Naive thymus-derived CD8-positive, alpha-beta T cell (primary cell): ENCODE results near the gene ACSS1. TPM values are rescaled to one million over a fixed set of nuclear protein-coding genes. Genes with fewer than 3 reads are reported as not detected.

Experiments
- ATAC-seq, 2 donors: fragments of 150-1000 bp; cut with Tn5 transposase in 1 of 2; sonication (Bioruptor Pico), chemical (Tn5 transposase) in 1 of 2; 1 replicate in 1 of 2; 2 replicates in 1 of 2; pipeline ENCODE4 v1.10.0; 2021; ENCODE audit warnings: mild to moderate bottlenecking in 2 of 2, moderate library complexity in 2 of 2
- POLR2A ChIA-PET: fragments of 350-600 bp; sonication (Branson Sonifier 250); formaldehyde crosslinking; loops from one replicate; lab custom pipeline; 2021; ENCODE audit warnings: antibody characterized with exemption; lab: Charles Lee
- DNase-seq, 10 donors: peaks; one replicate each; pipeline versions ENCODE4 v3.0.0 to v3.0.0-alpha.2; 2020 to 2022
- H3K27ac Mint-ChIP-seq, 10 donors: one replicate each; pipeline ENCODE4 v1.8.0; 2020 to 2022; ENCODE audit warnings: mild to moderate bottlenecking in 10 of 10, mixed read lengths in 10 of 10, moderate library complexity in 4 of 10, inconsistent platforms in 1 of 10
- H3K27me3 Mint-ChIP-seq, 5 donors: one replicate each; pipeline ENCODE4 v1.8.0; 2021 to 2022; ENCODE audit warnings: mixed read lengths in 5 of 5
- H3K36me3 Mint-ChIP-seq, 3 donors: one replicate each; pipeline ENCODE4 v1.8.0; 2020 to 2022; ENCODE audit warnings: mixed read lengths in 3 of 3, mild to moderate bottlenecking in 2 of 3, inconsistent platforms in 1 of 3
- H3K4me1 Mint-ChIP-seq, 4 donors: one replicate each; pipeline ENCODE4 v1.8.0; 2021 to 2022; ENCODE audit warnings: mixed read lengths in 4 of 4
- H3K4me3 Mint-ChIP-seq, 10 donors: one replicate each; pipeline ENCODE4 v1.8.0; 2020 to 2022; ENCODE audit warnings: mild to moderate bottlenecking in 10 of 10, mixed read lengths in 10 of 10, moderate library complexity in 6 of 10, inconsistent platforms in 1 of 10
- H3K9me3 Mint-ChIP-seq, 9 donors: one replicate each; pipeline ENCODE4 v1.8.0; 2020 to 2022; ENCODE audit warnings: mixed read lengths in 9 of 9, mild to moderate bottlenecking in 3 of 9, inconsistent platforms in 1 of 9, moderate library complexity in 1 of 9
- polyA plus RNA-seq, 3 donors: library from polyadenylated mRNA; unstranded; fragments of 300-500 nt; fragmentation: Illumina TruSeq; gene quantifications; one replicate each; pipeline ENCODE4 v1.2.3, GENCODE V29; 2021
- total RNA-seq, 8 experiments: library from RNA in 2 of 8; stranded (reverse) in 2 of 8; gene quantifications; one replicate each; pipeline ENCODE4 v1.2.3 and lab custom pipeline; 2021 to 2026

The ACSS1 gene
- total and polyA plus RNA-seq, 5 experiments from 2014 or later = 45.2 to 57.8 (median 48.2) TPM

DNA sequence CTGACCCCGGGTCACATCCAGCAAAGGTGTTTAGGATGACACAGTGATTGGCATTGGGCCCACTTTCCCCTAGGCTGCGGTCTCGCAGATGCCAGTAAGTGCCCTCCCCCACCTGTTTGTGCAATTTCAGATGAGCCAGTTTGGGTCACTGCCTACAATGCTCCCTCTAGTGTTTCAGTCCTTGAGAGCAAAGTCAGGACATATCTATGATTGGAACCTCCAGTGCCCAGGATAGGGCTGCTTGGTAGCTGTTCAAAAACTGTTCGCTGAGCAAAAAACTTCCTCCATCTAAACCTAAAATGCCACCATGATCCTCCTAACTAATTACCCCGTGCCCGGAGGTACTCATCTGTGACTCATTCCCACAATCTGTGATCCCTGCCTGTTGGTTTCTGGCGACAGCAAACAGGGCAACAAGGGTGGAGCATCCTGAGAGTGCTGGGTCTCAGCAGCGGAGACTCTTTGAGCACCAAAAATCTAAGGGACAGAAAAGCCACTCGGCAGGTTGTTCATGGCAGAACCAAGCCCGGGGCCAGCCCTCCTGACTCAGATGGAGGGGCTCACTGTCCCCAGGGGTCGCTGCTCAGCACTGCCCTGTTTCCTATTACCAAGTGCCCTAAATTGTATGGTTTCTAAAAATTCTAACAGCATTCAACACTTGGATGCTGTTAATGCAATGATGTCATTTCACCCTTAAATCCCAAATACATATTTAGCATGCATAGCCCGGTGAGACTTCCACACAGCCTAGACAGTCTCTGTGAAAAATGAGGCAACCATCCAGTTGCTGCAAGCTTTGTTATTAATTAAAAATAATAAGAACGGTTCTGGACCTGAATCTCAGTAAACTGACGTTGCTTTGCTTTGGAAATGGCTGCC lies 19.0 kb upstream of the ACSS1 start:
- Mint-ChIP-seq H3K9me3 (peaks cover 0 to 4% (median 0%) of the 10 kb centered on the region in 9 donors), H3K27me3 (peaks cover 41 to 73% (median 71%) of the 10 kb centered on the region in 5 donors), H3K27ac (peak overlapping the region in 1 of 10 donors; percentile 7), H3K4me1 (peaks cover 5 to 15% (median 12%) of the 10 kb centered on the region in 4 donors), H3K4me3 (no peak overlapping the region), H3K36me3 (peaks cover 0 to 5% (median 0%) of the 10 kb centered on the region in 3 donors)
- POLR2A ChIA-PET = no interaction called here
- DNase-seq (no peak), ATAC-seq (peak in 1 of 2 donors; percentile 55)

DNA sequence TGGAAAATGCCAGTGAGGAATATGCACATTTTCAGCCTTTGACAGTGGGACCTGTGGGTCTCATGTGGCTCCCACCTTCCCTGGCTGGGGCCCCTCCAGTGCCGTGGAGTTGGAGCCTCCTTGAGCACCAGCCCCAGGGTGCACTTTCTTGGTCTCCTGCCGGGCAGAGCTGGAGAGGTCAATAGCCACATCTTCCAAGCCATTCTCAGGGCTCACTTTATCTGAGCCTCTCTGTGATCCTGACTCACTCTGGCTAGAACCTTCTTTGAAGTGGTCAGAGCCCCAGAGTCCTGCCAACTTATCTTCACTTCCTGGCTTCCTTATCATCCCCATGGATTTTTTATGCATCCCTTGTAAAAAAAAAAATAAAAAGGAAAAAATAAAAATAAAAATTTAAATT lies 18.3 kb upstream of the ACSS1 start:
- Mint-ChIP-seq H3K27me3 (peaks cover 48 to 79% (median 74%) of the 10 kb centered on the region in 5 donors), H3K27ac (no peak overlapping the region), H3K36me3 (peaks cover 0 to 5% (median 0%) of the 10 kb centered on the region in 3 donors), H3K4me1 (peaks cover 5 to 13% (median 12%) of the 10 kb centered on the region in 4 donors), H3K4me3 (no peak overlapping the region), H3K9me3 (peaks cover 0 to 4% (median 0%) of the 10 kb centered on the region in 9 donors)
- POLR2A ChIA-PET = no interaction called here
- DNase-seq (no peak), ATAC-seq (no peak)

DNA sequence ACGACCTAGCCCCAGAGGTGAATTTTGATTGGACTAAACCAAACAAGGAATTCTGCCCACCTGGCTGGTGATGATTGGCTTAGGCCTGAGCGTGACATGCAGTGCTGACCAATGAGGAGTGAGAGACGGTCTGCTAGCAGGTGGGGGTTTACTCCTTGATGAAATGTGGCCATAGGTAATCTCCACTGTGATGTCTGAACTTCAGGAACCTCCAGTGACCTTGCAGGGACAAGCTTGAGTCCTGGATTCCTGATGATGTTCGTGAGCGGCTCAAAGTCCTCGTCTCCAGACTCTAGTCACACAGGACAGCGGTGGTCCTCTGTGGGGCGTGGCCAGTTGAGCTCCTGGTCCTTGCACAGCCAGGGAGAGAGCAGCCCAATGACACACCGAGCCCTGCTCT lies 15.6 kb upstream of the ACSS1 start:
- Mint-ChIP-seq H3K36me3 (peaks cover 0 to 2% (median 0%) of the 10 kb centered on the region in 3 donors), H3K4me1 (peaks cover 2 to 7% (median 6%) of the 10 kb centered on the region in 4 donors), H3K9me3 (no peaks in the 10 kb centered on the region), H3K27ac (no peak overlapping the region), H3K4me3 (no peak overlapping the region), H3K27me3 (peaks cover 41 to 72% (median 62%) of the 10 kb centered on the region in 5 donors)
- POLR2A ChIA-PET = no interaction called here
- DNase-seq (no peak), ATAC-seq (no peak)

DNA sequence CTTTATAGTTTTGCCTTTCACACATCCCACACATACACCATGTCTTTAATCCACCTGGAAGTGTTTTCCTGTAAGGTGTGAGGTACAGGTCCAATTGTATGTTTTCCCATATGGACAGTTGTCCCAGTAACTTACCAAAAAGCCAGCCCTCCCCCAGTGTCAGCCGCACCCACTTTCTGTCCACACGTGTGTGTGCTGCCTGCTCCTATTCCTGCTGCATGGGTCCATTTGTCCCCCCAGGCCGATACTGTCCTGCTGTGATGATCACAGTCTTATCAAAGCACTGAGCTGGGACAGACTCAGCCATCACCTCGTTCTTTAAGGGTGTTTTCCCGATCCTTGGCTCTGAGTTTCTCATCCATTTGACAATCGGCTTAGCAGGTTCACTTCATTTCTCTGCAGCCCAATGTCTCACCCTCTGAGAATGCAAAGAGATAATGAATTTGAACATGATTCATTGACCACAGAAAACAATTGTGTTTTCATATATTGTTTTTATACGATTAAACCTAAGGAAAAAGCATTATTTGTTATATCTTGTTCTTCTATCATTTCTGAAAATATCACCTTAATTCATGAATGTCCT lies 14.4 kb upstream of the ACSS1 start:
- peaks cover 0 to 4% (median 0%) of the 10 kb centered on the region in 3 donors for H3K36me3 Mint-ChIP-seq
- H3K4me1 Mint-ChIP-seq = peaks cover 0 to 7% (median 6%) of the 10 kb centered on the region in 4 donors
- H3K27me3 Mint-ChIP-seq = peaks cover 38 to 64% (median 52%) of the 10 kb centered on the region in 5 donors
- POLR2A ChIA-PET = interaction anchor here (1.1 kb wide), 1 partner anchor 80 kb away, joined by 3 read pairs; the partner anchor contains the start of gene APMAP
- ATAC-seq = no peak
- no peaks in the 10 kb centered on the region for H3K9me3 Mint-ChIP-seq
- H3K27ac Mint-ChIP-seq = no peak overlapping the region
- DNase-seq = no peak
- H3K4me3 Mint-ChIP-seq = no peak overlapping the region

DNA sequence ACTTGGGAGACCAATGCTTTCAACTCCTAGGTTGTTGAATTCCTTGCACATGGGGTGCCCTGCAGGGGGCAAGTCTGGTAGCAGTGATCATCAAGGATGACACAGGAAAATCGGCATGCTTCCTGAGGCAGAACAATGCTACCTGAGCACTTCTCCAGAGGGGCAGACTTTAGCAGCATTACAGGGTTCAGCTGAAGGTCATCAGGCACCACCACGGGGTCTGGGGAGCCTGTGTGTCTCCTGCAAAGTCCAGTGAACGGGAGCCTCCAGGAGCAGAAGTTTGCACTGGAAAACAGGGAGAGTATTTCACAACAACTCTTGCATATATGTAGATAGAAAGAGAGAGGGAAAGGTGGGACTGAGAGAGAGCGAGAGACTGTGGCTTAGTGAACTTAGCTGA lies 13.8 kb upstream of the ACSS1 start:
- peaks cover 0 to 4% (median 0%) of the 10 kb centered on the region in 3 donors for H3K36me3 Mint-ChIP-seq
- H3K27me3 Mint-ChIP-seq = peaks cover 33 to 58% (median 47%) of the 10 kb centered on the region in 5 donors
- no peaks in the 10 kb centered on the region for H3K9me3 Mint-ChIP-seq
- no peak overlapping the region for H3K4me3 Mint-ChIP-seq
- POLR2A ChIA-PET = interaction anchor here (1.1 kb wide), 1 partner anchor 80 kb away, joined by 3 read pairs; the partner anchor contains the start of gene APMAP
- ATAC-seq (no peak), DNase-seq (no peak)
- no peak overlapping the region for H3K27ac Mint-ChIP-seq
- peaks cover 0 to 3% (median 2%) of the 10 kb centered on the region in 4 donors for H3K4me1 Mint-ChIP-seq

DNA sequence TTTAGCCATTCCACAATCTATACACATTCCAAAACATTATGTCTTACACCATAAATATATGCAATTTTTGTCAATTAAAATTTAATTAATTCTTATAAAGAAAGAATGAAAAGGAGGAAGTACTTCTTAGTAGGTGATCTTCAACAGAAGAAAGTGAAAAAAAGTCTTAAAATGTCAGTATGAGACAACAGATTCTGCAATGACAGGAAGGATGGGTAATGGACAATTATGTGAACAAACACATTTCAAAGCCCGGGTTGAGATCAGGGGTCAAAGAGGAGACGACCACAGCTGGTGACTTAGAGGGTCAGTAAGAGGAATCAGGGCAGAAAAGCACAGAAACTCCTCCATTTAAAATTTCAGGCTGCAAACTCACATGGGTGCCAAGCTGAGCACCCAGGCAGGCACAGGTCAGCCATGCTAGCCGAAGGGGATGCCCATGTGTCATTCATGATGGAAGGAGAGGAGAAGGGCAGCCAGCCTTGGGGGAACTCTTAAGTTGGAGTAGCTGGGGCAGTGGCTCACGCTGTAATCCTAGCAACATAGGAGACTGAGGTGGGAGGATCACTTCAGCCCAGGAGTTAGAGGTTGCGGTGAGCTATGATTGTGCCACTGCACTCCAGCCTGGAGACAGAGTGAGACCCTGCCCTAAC lies 13.0 kb upstream of the ACSS1 start:
- H3K27ac Mint-ChIP-seq = no peak overlapping the region
- POLR2A ChIA-PET = interaction anchor here (1.1 kb wide), 1 partner anchor 79 kb away, joined by 3 read pairs; the partner anchor contains the start of gene APMAP
- no peak for DNase-seq
- H3K9me3 Mint-ChIP-seq = no peaks in the 10 kb centered on the region
- H3K4me3 Mint-ChIP-seq = no peak overlapping the region
- ATAC-seq = no peak
- H3K4me1 Mint-ChIP-seq = peaks cover 0 to 4% (median 2%) of the 10 kb centered on the region in 4 donors
- H3K27me3 Mint-ChIP-seq = peaks cover 32 to 56% (median 43%) of the 10 kb centered on the region in 5 donors
- peaks cover 0 to 4% (median 0%) of the 10 kb centered on the region in 3 donors for H3K36me3 Mint-ChIP-seq

DNA sequence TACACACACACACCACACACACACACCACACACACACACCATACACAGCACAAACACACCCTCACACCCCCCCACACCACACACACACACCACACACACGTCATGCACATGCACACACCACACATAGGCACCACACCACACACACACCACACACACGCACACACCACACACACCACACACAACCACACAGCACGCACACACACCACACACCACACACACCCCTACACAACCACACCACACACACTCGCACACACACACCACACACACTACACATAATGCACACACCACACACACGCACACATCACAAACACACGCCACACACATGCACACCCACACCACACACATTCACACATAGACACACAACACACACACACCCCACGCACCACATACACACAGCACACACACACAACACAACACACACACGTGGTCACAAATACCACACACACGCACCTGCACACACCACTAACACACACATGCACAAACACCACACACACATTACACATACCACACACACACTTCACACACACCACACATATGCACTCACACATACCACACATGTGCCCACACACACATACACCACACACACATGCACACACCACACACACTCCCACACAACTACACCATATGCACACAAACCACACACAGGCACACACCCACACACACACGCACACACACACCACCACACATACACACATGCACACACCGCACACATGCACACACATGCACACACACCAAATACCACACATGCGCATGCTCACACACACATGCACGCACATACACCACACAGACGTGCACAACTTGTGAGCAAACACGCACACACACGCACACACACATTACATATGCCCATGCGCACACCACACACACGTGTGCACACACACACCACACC lies 9.4 kb upstream of the ACSS1 start:
- peaks cover 2 to 14% (median 7%) of the 10 kb centered on the region in 4 donors for H3K4me1 Mint-ChIP-seq
- H3K27me3 Mint-ChIP-seq = peaks cover 19 to 39% (median 23%) of the 10 kb centered on the region in 5 donors
- H3K4me3 Mint-ChIP-seq = no peak overlapping the region
- H3K27ac Mint-ChIP-seq = no peak overlapping the region
- peaks cover 0 to 4% (median 0%) of the 10 kb centered on the region in 3 donors for H3K36me3 Mint-ChIP-seq
- peak in 1 of 10 donors; percentile 13 for DNase-seq
- no peaks in the 10 kb centered on the region for H3K9me3 Mint-ChIP-seq
- no peak for ATAC-seq
- POLR2A ChIA-PET = interaction anchor here (0.5 kb wide), 1 partner anchor 73 kb away, joined by 3 read pairs; no protein-coding TSS in a partner anchor

DNA sequence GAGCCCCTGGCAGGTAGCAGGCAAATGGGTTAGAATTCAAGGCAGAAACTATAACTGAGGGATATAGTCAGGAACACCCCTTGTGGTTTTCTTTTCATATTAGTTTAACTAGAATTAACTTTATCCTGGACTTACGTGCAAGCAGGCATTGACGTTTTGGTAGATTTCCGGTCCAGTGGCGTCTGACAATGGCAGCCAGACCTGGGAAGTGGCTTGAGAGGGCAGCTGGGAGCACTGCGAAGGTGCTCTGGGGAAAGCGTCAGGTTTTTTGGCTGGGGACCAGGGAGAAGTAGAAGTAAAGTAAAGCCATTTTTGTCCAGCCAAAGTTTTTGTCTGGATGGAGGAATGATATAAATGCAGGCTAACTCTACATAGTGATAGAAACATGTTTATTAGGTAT lies 8.4 kb upstream of the ACSS1 start:
- DNase-seq (no peak), ATAC-seq (no peak)
- H3K27ac Mint-ChIP-seq = peak overlapping the region in 1 of 10 donors; percentile 33
- peaks cover 0 to 4% (median 0%) of the 10 kb centered on the region in 3 donors for H3K36me3 Mint-ChIP-seq
- POLR2A ChIA-PET = interaction anchor here (1.4 to 4.5 kb wide), 3 partner anchors 9 to 191 kb away, joined by 3 to 24 read pairs (median 7); partner anchors contain the start of genes ACSS1 and APMAP
- peaks cover 3 to 14% (median 7%) of the 10 kb centered on the region in 4 donors for H3K4me1 Mint-ChIP-seq
- H3K4me3 Mint-ChIP-seq = no peak overlapping the region
- H3K27me3 Mint-ChIP-seq = peaks cover 15 to 30% (median 17%) of the 10 kb centered on the region in 5 donors
- H3K9me3 Mint-ChIP-seq = no peaks in the 10 kb centered on the region

DNA sequence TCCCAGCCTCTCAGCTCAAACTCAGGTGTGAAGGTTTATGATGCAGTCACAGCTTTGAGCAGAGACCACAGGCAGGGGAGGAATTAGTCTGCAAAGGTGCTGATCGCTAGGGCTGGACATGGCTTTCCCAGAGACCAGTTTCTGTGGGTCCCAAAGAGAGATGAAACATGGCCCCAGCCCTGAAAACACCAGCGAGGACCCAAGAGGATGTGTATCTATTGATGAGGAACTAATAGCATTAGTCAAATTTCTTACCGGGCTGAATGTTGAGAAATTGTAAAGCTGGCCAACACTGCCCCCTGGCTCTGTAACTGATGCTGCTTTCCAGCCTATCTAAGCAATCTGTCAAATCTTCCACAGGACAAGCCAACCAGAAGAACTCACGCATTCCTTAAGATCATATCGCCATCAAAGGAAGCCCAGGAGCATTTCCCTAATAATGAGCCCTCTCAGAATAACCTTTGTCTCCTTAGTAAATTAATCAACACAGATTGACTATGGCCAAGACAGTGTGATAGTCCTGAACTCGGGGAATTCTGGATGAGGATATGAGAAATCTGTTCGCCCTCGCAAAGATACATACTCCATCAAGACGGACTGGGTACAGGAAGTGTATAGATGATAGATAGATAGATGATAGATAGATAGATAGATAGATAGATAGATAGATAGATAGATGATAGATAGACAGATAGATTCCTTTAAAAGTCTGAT lies 7.8 kb upstream of the ACSS1 start:
- POLR2A ChIA-PET = interaction anchor here (1.4 to 4.5 kb wide), 4 partner anchors 9 to 191 kb away, joined by 3 to 24 read pairs (median 6); partner anchors contain the start of genes ACSS1 and APMAP
- peak; percentile 47 to 81 (median 64) for DNase-seq
- H3K27me3 Mint-ChIP-seq = peaks cover 10 to 24% (median 13%) of the 10 kb centered on the region in 5 donors
- H3K4me3 Mint-ChIP-seq = no peak overlapping the region
- peak overlapping the region in 3 of 10 donors; percentile 5 to 39 (median 33) for H3K27ac Mint-ChIP-seq
- no peaks in the 10 kb centered on the region for H3K9me3 Mint-ChIP-seq
- ATAC-seq = peak; percentile 77 to 91
- H3K36me3 Mint-ChIP-seq = peaks cover 0 to 4% (median 0%) of the 10 kb centered on the region in 3 donors
- H3K4me1 Mint-ChIP-seq = peaks cover 4 to 15% (median 7%) of the 10 kb centered on the region in 4 donors

DNA sequence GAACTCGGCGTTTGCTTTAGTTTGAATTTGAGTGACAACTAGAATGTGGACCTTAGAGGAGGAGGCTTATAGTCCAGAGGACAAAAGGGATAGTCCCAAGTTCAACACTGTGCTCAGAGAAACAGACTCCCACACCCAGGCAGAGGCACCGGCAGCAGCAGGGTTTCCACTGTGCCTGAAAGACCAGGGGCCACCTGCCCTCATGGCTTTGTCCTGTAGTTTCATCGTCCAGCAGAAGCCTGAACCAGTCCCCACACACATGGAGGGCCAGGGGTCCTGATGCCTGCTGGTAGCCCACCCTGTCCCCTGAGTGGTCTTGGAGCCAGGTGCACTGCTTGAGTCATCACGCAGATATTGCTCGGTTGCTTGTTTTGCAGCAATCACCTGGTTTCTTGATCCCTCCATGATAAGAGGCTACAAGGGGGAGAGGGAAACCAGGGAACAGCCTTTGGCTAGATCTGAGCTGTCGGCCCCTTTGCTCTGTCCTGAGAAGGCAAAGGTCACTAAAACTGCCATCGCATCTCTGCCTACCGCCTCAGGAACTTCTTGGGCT lies 7.2 kb upstream of the ACSS1 start:
- DNase-seq (peak in 1 of 10 donors; percentile 44), ATAC-seq (no peak)
- Mint-ChIP-seq H3K27me3 (peaks cover 9 to 17% (median 10%) of the 10 kb centered on the region in 5 donors), H3K27ac (no peak overlapping the region), H3K4me1 (peaks cover 4 to 19% (median 7%) of the 10 kb centered on the region in 4 donors), H3K9me3 (no peaks in the 10 kb centered on the region), H3K4me3 (no peak overlapping the region), H3K36me3 (peaks cover 0 to 4% (median 0%) of the 10 kb centered on the region in 3 donors)
- POLR2A ChIA-PET = interaction anchor here (0.7 to 4.5 kb wide), 6 partner anchors 8 to 192 kb away, joined by 3 to 24 read pairs (median 6); partner anchors contain the start of genes ACSS1 and APMAP
